CD4-positive, alpha-beta T cell treated with Interleukin-15 for 4 hours (primary cell): ENCODE data around the gene CD86.
"Not testable (repeated sequence)": the region's sequence is repeated elsewhere in the genome, so short reads cannot be mapped to it uniquely, and the experiment has no call there.

Experiments
- DNase-seq: peaks from one replicate; pipeline ENCODE4 v3.0.0-alpha.2; 2020; ENCODE audit warnings: low spot score

Gene CD86

DNA sequence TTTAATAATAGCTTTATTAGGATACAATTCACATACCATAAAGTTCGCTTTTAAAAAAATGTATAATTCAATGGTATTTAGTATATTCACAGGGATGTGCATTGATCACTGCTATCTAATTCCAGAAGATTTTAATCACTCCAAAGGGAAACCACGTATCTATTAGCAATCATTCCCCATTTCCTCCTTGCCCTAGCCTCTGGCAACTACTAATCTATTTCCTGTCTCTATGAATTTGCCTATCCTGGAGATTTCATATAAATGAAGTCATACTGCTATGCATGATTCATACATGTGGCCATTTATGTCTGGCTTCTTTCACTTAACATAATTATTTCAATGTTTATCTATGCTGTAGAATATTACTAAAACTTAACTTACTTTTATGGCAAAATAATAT, 96.3 kb downstream of the CD86 start:
- DNase-seq: no peak

DNA sequence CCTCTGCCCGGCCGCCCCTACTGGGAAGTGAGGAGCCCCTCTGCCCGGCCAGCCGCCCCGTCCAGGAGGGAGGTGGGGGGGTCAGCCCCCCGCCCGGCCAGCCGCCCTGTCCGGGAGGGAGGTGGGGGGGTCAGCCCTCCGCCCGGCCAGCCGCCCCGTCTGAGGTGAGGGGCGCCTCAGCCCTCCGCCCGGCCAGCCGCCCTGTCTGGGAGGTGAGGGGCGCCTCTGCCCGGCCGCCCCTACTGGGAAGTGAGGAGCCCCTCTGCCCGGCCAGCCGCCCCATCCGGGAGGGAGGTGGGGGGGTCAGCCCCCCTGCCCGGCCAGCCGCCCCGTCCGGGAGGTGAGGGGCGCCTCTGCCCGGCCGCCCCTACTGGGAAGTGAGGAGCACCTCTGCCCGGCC, 109.8 kb downstream of the CD86 start:
- DNase-seq: not testable (repeated sequence)

DNA sequence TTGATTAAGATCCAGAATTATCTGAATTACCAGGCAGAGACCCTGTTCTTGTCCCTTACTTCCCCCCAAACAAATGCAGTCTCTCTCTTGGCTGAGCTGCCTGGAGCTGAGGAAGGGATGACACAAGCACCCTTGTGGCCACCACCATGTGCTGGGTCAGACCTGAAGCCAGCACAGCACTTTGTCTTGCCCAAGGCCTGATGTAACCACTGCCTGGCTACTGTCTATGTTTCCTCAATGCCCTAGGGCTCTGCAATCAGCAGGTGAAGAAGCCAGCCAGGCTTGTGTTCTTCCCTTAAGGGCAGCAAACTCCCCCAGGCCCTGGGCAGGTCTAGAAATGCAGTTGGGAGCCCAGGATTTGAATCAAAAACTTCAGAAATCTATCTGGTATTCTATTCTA, 112.5 kb downstream of the CD86 start:
- no peak for DNase-seq

DNA sequence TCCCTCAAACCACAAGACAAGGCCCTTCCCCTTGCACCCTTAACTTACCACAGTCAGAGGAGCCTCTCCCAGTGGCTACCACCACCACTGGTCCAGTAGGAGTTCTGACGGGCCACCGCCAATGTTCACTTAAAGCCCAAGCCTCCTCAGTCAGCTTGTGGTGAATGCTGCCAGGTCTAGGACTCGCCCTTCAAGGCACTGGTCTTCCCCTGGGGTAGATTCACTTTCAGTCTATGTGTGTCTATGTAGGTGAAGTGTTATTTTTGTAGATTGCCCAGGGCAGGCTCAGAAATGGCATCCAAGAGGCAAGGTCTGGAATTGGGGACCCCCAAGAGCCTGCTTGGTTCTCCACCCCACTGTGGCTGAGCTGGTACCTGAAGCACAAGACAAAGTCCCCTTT, 112.9 kb downstream of the CD86 start:
- DNase-seq: no peak

DNA sequence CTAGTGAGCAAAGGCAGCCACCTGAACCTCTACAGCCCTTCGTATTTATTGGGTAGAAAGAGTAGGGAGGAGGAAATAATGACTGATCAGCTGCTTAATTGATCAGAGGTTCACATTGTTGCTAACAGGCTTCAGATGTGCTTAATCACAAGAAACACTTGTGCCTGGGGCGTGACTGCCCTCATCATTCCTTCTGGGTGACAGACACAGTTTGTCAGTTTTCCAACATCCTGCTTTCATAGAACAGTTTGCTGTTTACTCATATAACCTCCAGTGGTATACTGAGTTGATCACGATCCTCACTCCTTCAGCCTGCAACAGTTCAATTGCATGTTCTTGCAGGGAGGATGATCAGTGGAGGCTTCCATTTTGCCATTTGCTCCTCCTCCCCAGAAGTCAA, 114.7 kb downstream of the CD86 start:
- no peak for DNase-seq
